HG02884 (cell line): ENCODE data around the gene BMP8B.

Experiments used
- ATAC-seq: cut with Tn5 transposase; IDR thresholded peaks from one replicate; pipeline ENCODE4 v1.9.1; 2021; ENCODE audit warnings: mild to moderate bottlenecking, moderate library complexity; ENCODE audit not compliant: unreplicated experiment

Gene BMP8B

GRCh38 chr1:39727932-39728317 lies 60.7 kb downstream of the BMP8B start:
- no peak for ATAC-seq

GRCh38 chr1:39727221-39727931 lies 61.3 kb downstream of the BMP8B start:
- ATAC-seq: no peak

DNA sequence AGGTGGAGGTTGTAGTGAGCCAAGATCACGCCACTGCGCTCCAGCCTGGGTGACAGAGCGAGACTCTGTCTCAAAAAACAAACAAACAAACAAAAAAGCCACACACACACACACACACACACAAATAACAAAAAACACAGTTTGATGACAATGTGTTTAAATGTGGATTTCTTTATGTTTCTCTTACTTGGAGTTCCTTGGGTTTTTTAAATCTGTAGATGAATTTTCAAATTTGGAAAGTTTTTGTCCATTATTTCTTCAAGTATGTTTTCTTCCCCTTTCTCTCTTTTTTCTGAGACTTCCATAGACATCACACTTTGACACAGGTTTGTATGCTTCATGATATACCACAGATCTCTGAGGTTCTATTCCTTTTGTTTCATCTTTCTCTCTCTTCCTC lies 62.1 kb downstream of the BMP8B start:
- ATAC-seq: no peak

DNA sequence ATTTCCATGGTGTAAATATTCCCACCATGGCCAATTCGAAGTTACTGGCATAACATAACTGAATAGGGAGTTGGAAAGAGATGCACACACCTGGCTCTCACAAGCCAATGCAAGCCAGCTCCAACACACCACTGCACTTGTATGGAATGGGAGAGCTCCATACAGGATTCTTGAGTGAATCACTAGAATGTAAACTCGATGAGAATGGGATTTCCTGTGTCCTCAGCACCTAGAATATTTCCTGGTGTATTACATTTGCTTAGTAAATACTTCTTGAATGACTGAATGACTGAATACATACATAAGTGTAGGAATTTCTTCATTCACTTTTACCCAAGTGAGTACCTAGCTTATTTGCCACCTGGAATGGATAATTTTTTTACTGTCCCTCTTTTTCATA lies 66.2 kb downstream of the BMP8B start:
- ATAC-seq: no peak

GRCh38 chr1:39721664-39722063 lies 67.0 kb downstream of the BMP8B start:
- no peak for ATAC-seq

- ATAC-seq: no peak
Observed at GRCh38 chr1:39720094-39720999, 68.3 kb downstream of the BMP8B start.

DNA sequence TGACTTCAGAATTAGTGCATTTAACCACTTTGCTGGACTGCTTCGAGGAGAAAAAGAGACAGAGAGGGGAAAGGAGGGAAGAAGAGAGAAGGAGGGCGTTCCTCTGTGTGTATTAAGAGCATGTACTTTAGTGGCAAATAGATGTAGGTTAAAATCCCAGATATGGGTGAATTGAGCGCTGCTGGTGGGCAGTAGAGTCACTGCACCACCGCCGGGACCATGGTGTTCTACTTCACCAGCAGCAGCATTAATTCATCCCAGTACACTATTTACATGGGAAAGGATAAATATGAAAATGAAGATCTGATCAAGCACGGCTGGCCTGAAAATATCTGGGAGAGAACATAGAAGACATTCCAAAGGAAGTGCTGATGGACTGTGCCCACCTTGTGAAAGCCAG lies 70.9 kb downstream of the BMP8B start:
- ATAC-seq: no peak

DNA sequence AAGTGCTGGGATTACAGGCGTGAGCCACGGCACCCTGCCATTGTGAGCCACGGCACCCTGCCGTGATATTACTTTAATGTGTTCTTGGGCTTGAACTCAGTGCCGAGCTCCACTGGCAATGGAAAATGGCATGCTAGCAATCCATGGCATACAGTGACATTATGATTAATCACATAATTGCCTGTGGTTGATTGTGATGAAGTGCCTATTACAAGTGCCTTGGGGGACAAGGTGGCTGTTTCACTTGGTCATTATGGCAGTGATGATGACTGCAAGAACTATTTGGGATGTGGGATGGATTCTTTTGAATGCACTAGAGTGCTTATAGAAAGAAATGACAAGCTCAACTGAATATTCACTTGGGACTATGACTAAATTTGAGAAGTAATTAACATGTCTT lies 75.1 kb downstream of the BMP8B start:
- ATAC-seq: no peak

- ATAC-seq: no peak
Observed at GRCh38 chr1:39711966-39712340, 76.7 kb downstream of the BMP8B start.

DNA sequence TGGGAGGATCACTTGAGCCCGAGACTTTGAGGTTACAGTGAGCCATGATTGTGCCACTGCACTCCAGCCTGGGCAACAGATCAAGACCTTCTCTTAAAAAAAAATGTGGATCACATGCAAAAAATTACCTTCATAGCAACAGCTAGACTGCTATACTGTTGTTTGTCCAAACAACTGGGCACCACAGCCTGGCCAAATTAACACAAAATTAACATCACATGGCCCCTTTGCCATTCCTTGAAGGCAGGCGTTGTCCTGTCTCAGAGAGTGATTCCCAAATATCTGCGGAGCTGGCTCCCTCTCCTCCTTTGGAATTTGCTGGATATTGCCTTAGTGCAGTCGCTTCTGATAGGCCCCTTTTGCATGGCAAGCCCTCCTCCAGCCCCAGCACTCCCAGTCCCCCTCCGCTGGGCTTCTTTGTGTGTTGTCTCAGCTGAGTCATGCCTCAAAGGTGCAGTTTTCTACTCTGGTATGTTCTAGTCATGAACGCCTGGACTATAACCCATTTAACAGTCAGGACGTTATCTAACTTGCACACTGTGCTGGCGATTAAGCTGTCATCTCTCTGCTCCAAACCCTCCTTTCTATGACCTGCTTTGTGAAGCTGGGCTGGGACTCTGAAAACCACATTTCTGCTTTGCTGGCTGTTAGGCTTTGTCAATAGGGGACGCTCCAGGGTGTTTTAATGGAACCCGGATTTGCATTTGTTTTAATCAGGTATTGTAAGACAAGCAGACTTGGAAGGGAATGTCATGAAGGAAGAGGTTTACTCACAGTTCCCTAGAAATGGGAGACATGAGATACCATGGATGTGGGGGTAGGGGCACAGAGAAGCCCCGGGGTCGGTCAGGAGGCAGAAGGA lies 77.3 kb downstream of the BMP8B start:
- no peak for ATAC-seq

DNA sequence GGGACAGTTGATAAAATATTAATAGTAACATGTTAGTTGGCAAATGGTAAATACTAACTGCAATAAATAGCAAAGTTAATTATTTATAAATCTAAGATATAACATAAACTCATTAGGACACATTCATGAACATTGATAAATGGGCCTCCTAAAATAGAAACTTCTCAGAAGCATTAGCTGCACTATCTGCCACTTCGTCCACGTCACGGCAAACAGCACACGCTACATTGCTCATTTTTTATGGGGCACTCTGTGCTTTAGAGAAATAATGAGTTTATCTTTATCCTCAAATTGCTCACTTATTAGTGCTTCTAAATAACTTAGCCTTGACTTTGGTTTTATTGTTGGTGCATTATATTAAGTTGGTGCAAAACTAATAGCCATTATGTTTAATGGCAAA lies 81.2 kb downstream of the BMP8B start:
- ATAC-seq: no peak
